Measurements from ENCODE around the gene HTD2. TPM values are rescaled to one million over a fixed set of nuclear protein-coding genes. Genes with fewer than 3 reads are reported as not detected.
"Not testable (repeated sequence)": the region's sequence is repeated elsewhere in the genome, so short reads cannot be mapped to it uniquely, and the experiment has no call there.

HTD2 gene
- total and polyA plus RNA-seq, 2 experiments from 2014 or later: 9.9 to 26.0 TPM

GRCh38 chr3:58336135-58336882 is 30.0 kb downstream of the HTD2 start:
- no peak overlapping the region for H3K27ac ChIP-seq
- no peak for TF ChIP-seq CTCF (IDR thresholded peaks at IDR 0.05; ENCODE audit: low read depth, low read length)
- H3K4me1 ChIP-seq (ENCODE audit: low read depth): peaks cover 8% of the 10 kb centered on the region
- no peaks in the 10 kb centered on the region for H3K36me3 ChIP-seq
- no peaks in the 10 kb centered on the region for H3K9me3 ChIP-seq (ENCODE audit: low read depth)
- DNase-seq (ENCODE audit: low read depth in 1 of 2, low spot score in 1 of 2): peak in 1 of 2 donors; percentile 48
- no peak overlapping the region for H3K4me3 ChIP-seq
- H3K27me3 ChIP-seq: no peaks in the 10 kb centered on the region

GRCh38 chr3:58337190-58337589 is 30.9 kb downstream of the HTD2 start:
- Histone ChIP-seq H3K27ac (no peak overlapping the region), H3K4me3 (no peak overlapping the region)

GRCh38 chr3:58339146-58339545 is 32.8 kb downstream of the HTD2 start:
- H3K4me3 ChIP-seq; DNase-seq (ENCODE audit: low read depth in 1 of 2, low spot score in 1 of 2); H3K4me1 ChIP-seq (ENCODE audit: low read depth); H3K27ac ChIP-seq; H3K27me3 ChIP-seq; H3K9me3 ChIP-seq (ENCODE audit: low read depth); H3K36me3 ChIP-seq: not testable (repeated sequence)

More at GRCh38 chr3:58337190-58337589, 30.9 kb downstream of the HTD2 start:
- H3K9me3 ChIP-seq (ENCODE audit: low read depth): no peaks in the 10 kb centered on the region
- H3K27me3 ChIP-seq: no peaks in the 10 kb centered on the region
- no peak for DNase-seq (ENCODE audit: low read depth in 1 of 2, low spot score in 1 of 2)
- H3K36me3 ChIP-seq: no peaks in the 10 kb centered on the region
- no peak for TF ChIP-seq CTCF (IDR thresholded peaks at IDR 0.05; ENCODE audit: low read depth, low read length)
- H3K4me1 ChIP-seq (ENCODE audit: low read depth): peaks cover 8% of the 10 kb centered on the region

GRCh38 chr3:58340594-58341244 is 34.4 kb downstream of the HTD2 start:
- H3K4me3 ChIP-seq: no peak overlapping the region
- no peaks in the 10 kb centered on the region for H3K36me3 ChIP-seq
- DNase-seq (ENCODE audit: low read depth in 1 of 2, low spot score in 1 of 2): no peak
- H3K4me1 ChIP-seq (ENCODE audit: low read depth): peaks cover 8% of the 10 kb centered on the region
- H3K9me3 ChIP-seq (ENCODE audit: low read depth): no peaks in the 10 kb centered on the region
- peak overlapping the region; percentile 71 for H3K27ac ChIP-seq
- no peaks in the 10 kb centered on the region for H3K27me3 ChIP-seq
- TF ChIP-seq CTCF (IDR thresholded peaks at IDR 0.05; ENCODE audit: low read depth, low read length): no peak

- H3K27me3 ChIP-seq: no peaks in the 10 kb centered on the region
- H3K9me3 ChIP-seq (ENCODE audit: low read depth): no peaks in the 10 kb centered on the region
- no peak for TF ChIP-seq CTCF (IDR thresholded peaks at IDR 0.05; ENCODE audit: low read depth, low read length)
- no peaks in the 10 kb centered on the region for H3K36me3 ChIP-seq
- H3K4me3 ChIP-seq: no peak overlapping the region
- DNase-seq (ENCODE audit: low read depth in 1 of 2, low spot score in 1 of 2): no peak
- peak overlapping the region; percentile 71 for H3K27ac ChIP-seq
- peaks cover 8% of the 10 kb centered on the region for H3K4me1 ChIP-seq (ENCODE audit: low read depth)
Measured at GRCh38 chr3:58341376-58341775, 35.1 kb downstream of the HTD2 start.

GRCh38 chr3:58342676-58343075 is 36.4 kb downstream of the HTD2 start:
- TF ChIP-seq CTCF (IDR thresholded peaks at IDR 0.05; ENCODE audit: low read depth, low read length): no peak
- Histone ChIP-seq H3K9me3 (ENCODE audit: low read depth) (no peaks in the 10 kb centered on the region), H3K36me3 (no peaks in the 10 kb centered on the region), H3K4me1 (ENCODE audit: low read depth) (peaks cover 8% of the 10 kb centered on the region), H3K4me3 (no peak overlapping the region), H3K27me3 (no peaks in the 10 kb centered on the region), H3K27ac (no peak overlapping the region)
- no peak for DNase-seq (ENCODE audit: low read depth in 1 of 2, low spot score in 1 of 2)

Measured in cardiac muscle cell (in vitro differentiated cells and primary cell).